NCI-H1048 (cell line): ENCODE measurements around the gene YIPF1.

ENCODE experiments used
- DNase-seq: peaks from one replicate; lab custom pipeline; 2025; lab: John Stamatoyannopoulos, UW

YIPF1 gene

GRCh38 chr1:53889304-53890298 is at the start of gene YIPF1:
Gene YIPF1, minus strand, starts transcription at chr1:53889797. Its CDS starts 860 bp downstream, at chr1:53888937.
- DNase-seq = peak; percentile 51

- no peak for DNase-seq
Observed at GRCh38 chr1:53938136-53938830, 48.7 kb upstream of the YIPF1 start.

- no peak for DNase-seq
Observed at GRCh38 chr1:53936430-53936829, 46.8 kb upstream of the YIPF1 start.

GRCh38 chr1:53934170-53934765 is 44.7 kb upstream of the YIPF1 start:
- DNase-seq = no peak

GRCh38 chr1:53931523-53931922 is 41.9 kb upstream of the YIPF1 start:
- no peak for DNase-seq

- no peak for DNase-seq
Observed at GRCh38 chr1:53930932-53931331, 41.3 kb upstream of the YIPF1 start.

GRCh38 chr1:53929246-53929960 is 39.8 kb upstream of the YIPF1 start:
- no peak for DNase-seq

GRCh38 chr1:53927376-53927881 is 37.8 kb upstream of the YIPF1 start:
- DNase-seq = no peak

GRCh38 chr1:53919675-53920066 is 30.1 kb upstream of the YIPF1 start:
- DNase-seq = no peak

- DNase-seq = no peak
Observed at GRCh38 chr1:53918343-53918742, 28.7 kb upstream of the YIPF1 start.

GRCh38 chr1:53913352-53914033 is 23.9 kb upstream of the YIPF1 start:
- no peak for DNase-seq

- DNase-seq = no peak
Observed at GRCh38 chr1:53911442-53911841, 21.8 kb upstream of the YIPF1 start.

- no peak for DNase-seq
Observed at GRCh38 chr1:53909946-53910345, 20.3 kb upstream of the YIPF1 start.

- no peak for DNase-seq
Observed at GRCh38 chr1:53906121-53906520, 16.5 kb upstream of the YIPF1 start.

GRCh38 chr1:53905509-53905908 is 15.9 kb upstream of the YIPF1 start:
- DNase-seq = no peak

GRCh38 chr1:53902235-53903138 is 12.9 kb upstream of the YIPF1 start:
- DNase-seq = no peak

- no peak for DNase-seq
Observed at GRCh38 chr1:53899708-53900107, 10.1 kb upstream of the YIPF1 start.

- no peak for DNase-seq
Observed at GRCh38 chr1:53899206-53899628, 9.6 kb upstream of the YIPF1 start.

- DNase-seq = no peak
Observed at GRCh38 chr1:53896635-53897229, 7.1 kb upstream of the YIPF1 start.

GRCh38 chr1:53895421-53895820 is 5.8 kb upstream of the YIPF1 start:
- DNase-seq = no peak
